ENCODE data around the gene TSHZ2. TPM values are rescaled to one million over a fixed set of nuclear protein-coding genes. Genes with fewer than 3 reads are reported as not detected.

TSHZ2 gene
- total RNA-seq, 6 experiments from 2014 or later: 14.2 to 28.1 (median 21.0) TPM

- Histone ChIP-seq H3K9me3 (no peaks in the 10 kb centered on the region), H3K4me3 (no peak overlapping the region), H3K4me1 (no peaks in the 10 kb centered on the region), H3K27me3 (no peaks in the 10 kb centered on the region), H3K27ac (no peak overlapping the region), H3K36me3 (no peaks in the 10 kb centered on the region)
- intact Hi-C loops (cut with DNase I): no loop called here
- no peak for DNase-seq
- no peak for TF ChIP-seq CTCF (IDR thresholded peaks at IDR 0.05)
- no peak for TF ChIP-seq POLR2A (IDR thresholded peaks at IDR 0.05)
- 73% methylated on average over 7 of the region's 7 CpGs for WGBS (ENCODE audit: insufficient coverage, low coverage, low lambda C conversion rate, missing lambda C conversion rate)
- no peak for ATAC-seq
Observed at GRCh38 chr20:53262365-53262764, 290.2 kb downstream of the TSHZ2 start.

DNA sequence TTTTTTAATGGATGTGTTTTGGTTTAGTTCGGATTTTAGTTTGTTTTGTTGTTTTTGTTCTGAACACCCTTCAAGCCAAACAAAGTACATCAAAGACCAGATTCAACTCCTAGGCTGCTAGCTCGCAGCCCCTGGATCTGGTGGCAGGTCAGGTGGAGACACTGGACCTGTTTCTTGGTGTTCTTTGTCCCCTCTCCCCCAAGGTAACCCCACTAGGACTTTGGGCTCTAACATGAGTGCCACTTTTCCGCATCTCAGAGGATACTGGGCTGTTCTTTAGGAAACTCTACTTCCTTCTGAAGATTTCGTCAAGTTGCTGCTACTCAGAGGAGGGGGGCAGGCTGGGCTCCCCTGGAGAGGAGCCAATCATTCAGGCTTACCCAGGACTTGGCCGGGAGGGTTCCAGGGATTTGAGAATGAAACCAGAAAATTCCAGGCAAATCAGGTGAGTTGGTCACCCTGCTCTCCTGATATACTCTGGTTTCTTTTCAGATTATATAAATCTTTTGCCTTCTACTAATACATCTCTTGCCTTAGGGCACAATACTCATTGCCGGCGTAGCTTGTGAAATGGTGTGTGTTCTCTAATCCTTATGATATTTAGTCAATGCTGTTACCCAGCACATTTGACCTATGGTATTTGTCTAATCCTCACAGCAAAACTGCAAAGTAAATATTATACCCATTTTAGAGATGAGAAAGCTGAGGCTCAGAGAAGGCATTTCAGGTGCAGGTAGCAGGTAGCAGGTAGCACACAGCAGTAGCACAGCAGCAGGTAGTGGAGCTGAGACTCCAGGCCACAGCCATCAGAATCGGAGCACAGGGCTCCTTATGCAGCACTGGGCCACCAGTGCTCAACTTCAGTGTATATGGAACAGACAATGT, 291.6 kb downstream of the TSHZ2 start:
- TF ChIP-seq POLR2A (IDR thresholded peaks at IDR 0.05) (no peak), CTCF (IDR thresholded peaks at IDR 0.05) (no peak)
- Histone ChIP-seq H3K4me1 (no peaks in the 10 kb centered on the region), H3K27ac (no peak overlapping the region), H3K4me3 (no peak overlapping the region), H3K9me3 (no peaks in the 10 kb centered on the region), H3K27me3 (no peaks in the 10 kb centered on the region), H3K36me3 (no peaks in the 10 kb centered on the region)
- intact Hi-C loops (cut with DNase I): no loop called here
- ATAC-seq (no peak), DNase-seq (no peak)
- WGBS (ENCODE audit: insufficient coverage, low coverage, low lambda C conversion rate, missing lambda C conversion rate): 83% methylated on average over 6 of the region's 8 CpGs

DNA sequence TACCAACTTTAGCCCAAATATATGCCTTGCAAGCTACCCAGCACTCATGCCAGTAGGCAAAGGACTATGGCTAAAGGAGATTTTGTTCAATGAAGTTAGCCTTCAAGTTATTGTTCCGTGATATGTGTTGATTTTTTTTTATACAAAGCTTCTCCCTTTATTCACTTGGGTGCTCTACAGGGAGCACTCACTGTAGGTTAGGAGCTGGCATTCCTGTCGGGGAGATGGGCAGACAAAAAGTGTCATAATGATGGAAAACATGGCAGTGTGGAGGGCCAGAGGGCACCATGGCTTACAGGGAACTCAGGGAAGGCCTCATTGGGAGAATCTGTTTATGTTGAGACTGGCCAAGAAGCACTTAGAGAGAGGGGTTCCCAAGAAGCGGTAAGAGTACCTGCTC, 292.4 kb downstream of the TSHZ2 start:
- no peaks in the 10 kb centered on the region for H3K9me3 ChIP-seq
- WGBS (ENCODE audit: insufficient coverage, low coverage, low lambda C conversion rate, missing lambda C conversion rate): 78% methylated on average over 3 of the region's 3 CpGs
- no peaks in the 10 kb centered on the region for H3K27me3 ChIP-seq
- no peak for TF ChIP-seq CTCF (IDR thresholded peaks at IDR 0.05)
- TF ChIP-seq POLR2A (IDR thresholded peaks at IDR 0.05): no peak
- no peak overlapping the region for H3K4me3 ChIP-seq
- no peak overlapping the region for H3K27ac ChIP-seq
- no peaks in the 10 kb centered on the region for H3K36me3 ChIP-seq
- intact Hi-C loops (cut with DNase I): no loop called here
- H3K4me1 ChIP-seq: no peaks in the 10 kb centered on the region
- ATAC-seq (no peak), DNase-seq (no peak)

- intact Hi-C loops (cut with DNase I): no loop called here
- Histone ChIP-seq H3K27ac (no peak overlapping the region), H3K9me3 (no peaks in the 10 kb centered on the region), H3K27me3 (no peaks in the 10 kb centered on the region), H3K36me3 (no peaks in the 10 kb centered on the region), H3K4me1 (no peaks in the 10 kb centered on the region), H3K4me3 (no peak overlapping the region)
- ATAC-seq (no peak), DNase-seq (no peak)
- WGBS (ENCODE audit: insufficient coverage, low coverage, low lambda C conversion rate, missing lambda C conversion rate): 71% methylated on average over 4 of the region's 8 CpGs
- TF ChIP-seq CTCF (IDR thresholded peaks at IDR 0.05) (no peak), POLR2A (IDR thresholded peaks at IDR 0.05) (no peak)
Observed at GRCh38 chr20:53265304-53265875, 293.2 kb downstream of the TSHZ2 start.
